ENCODE results near the gene RHPN2.

- TF ChIP-seq ASH2L (IDR thresholded peaks at IDR 0.05; ENCODE audit: low read length) (no peak), CREB1 (IDR thresholded peaks at IDR 0.05) (no peak), POLR2AphosphoS5 (IDR thresholded peaks at IDR 0.05; ENCODE audit: low read depth, low read length) (no peak), POLR2A (IDR thresholded peaks at IDR 0.05; ENCODE audit: control extremely low read depth in 1 of 2, low read depth in 2 of 2, low read length in 2 of 2) (no peak)
- TF ChIP-seq, protein P1, sequence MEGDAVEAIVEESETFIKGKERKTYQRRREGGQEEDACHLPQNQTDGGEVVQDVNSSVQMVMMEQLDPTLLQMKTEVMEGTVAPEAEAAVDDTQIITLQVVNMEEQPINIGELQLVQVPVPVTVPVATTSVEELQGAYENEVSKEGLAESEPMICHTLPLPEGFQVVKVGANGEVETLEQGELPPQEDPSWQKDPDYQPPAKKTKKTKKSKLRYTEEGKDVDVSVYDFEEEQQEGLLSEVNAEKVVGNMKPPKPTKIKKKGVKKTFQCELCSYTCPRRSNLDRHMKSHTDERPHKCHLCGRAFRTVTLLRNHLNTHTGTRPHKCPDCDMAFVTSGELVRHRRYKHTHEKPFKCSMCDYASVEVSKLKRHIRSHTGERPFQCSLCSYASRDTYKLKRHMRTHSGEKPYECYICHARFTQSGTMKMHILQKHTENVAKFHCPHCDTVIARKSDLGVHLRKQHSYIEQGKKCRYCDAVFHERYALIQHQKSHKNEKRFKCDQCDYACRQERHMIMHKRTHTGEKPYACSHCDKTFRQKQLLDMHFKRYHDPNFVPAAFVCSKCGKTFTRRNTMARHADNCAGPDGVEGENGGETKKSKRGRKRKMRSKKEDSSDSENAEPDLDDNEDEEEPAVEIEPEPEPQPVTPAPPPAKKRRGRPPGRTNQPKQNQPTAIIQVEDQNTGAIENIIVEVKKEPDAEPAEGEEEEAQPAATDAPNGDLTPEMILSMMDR (IDR thresholded peaks at IDR 0.05; ENCODE audit: control extremely low read depth in 1 of 3, insufficient read depth in 1 of 3, low read depth in 1 of 3, low read length in 3 of 3) = no peak
Measured at GRCh38 chr19:33066543-33066942, 1.9 kb upstream of the RHPN2 start.
